Mesenchymal stem cell (in vitro differentiated cells and primary cell): ENCODE results near the gene HIPK2.

Source experiments
- DNase-seq: peaks from one replicate; pipeline ENCODE4 v3.0.0-alpha.2; 2013
- H2AFZ ChIP-seq: one replicate; pipeline ENCODE4 v1.6.1; 2013; ENCODE audit warnings: low read depth, mild to moderate bottlenecking, control low read depth, inconsistent platforms, low read length, moderate library complexity
- H2AK5ac ChIP-seq: 2 replicates; pipeline ENCODE4 v1.6.1; 2013; ENCODE audit warnings: low read length, moderate library complexity, mild to moderate bottlenecking, inconsistent platforms; ENCODE audit not compliant: severe bottlenecking
- H2BK120ac ChIP-seq: one replicate; pipeline ENCODE4 v1.6.1; 2013; ENCODE audit warnings: low read depth, mild to moderate bottlenecking, inconsistent platforms, low read length, moderate library complexity
- H2BK12ac ChIP-seq, 2 experiments: one replicate each; pipeline ENCODE4 v1.6.1; 2013; ENCODE audit warnings: inconsistent platforms in 2 of 2, low read length in 2 of 2, mild to moderate bottlenecking in 2 of 2, moderate library complexity in 2 of 2, control low read depth in 1 of 2
- H2BK15ac ChIP-seq: one replicate; pipeline ENCODE4 v1.6.1; 2013; ENCODE audit warnings: mild to moderate bottlenecking, low read depth, inconsistent platforms; ENCODE audit not compliant: poor library complexity, severe bottlenecking
- H2BK5ac ChIP-seq: 2 replicates; pipeline ENCODE4 v1.6.1; 2013; ENCODE audit warnings: low read depth, mild to moderate bottlenecking, low read length, control low read depth, inconsistent platforms; ENCODE audit not compliant: poor library complexity, severe bottlenecking
- H3K14ac ChIP-seq, 2 experiments: one replicate each; pipeline ENCODE4 v1.6.1; 2013; ENCODE audit warnings: inconsistent platforms in 2 of 2, low read length in 2 of 2, control low read depth in 1 of 2, mild to moderate bottlenecking in 1 of 2, moderate library complexity in 1 of 2
- H3K18ac ChIP-seq, 2 experiments: one replicate each; pipeline ENCODE4 v1.6.1; 2013; ENCODE audit warnings: inconsistent platforms in 2 of 2, low read length in 2 of 2, control low read depth in 1 of 2, low read depth in 1 of 2, mild to moderate bottlenecking in 1 of 2
- H3K23ac ChIP-seq, 2 experiments: one replicate each; pipeline ENCODE4 v1.6.1; 2013; ENCODE audit warnings: inconsistent platforms in 2 of 2, low read length in 2 of 2, mild to moderate bottlenecking in 2 of 2, moderate library complexity in 2 of 2, control low read depth in 1 of 2
- H3K27ac ChIP-seq: 2 replicates; pipeline ENCODE4 v1.5.1; 2013; ENCODE audit warnings: mild to moderate bottlenecking, moderate library complexity, low read length, control low read depth, inconsistent platforms; ENCODE audit not compliant: poor library complexity, severe bottlenecking
- H3K27me3 ChIP-seq, 2 experiments: 2 replicates each; pipeline versions ENCODE4 v1.6.1 to v1.7.0; 2013; ENCODE audit warnings: low read length in 2 of 2, mild to moderate bottlenecking in 2 of 2, moderate library complexity in 2 of 2, control low read depth in 1 of 2, inconsistent platforms in 1 of 2; ENCODE audit not compliant: control insufficient read depth in 1 of 2, insufficient read depth in 1 of 2
- H3K36me3 ChIP-seq, 2 experiments: 2 replicates each; pipeline versions ENCODE4 v1.6.1 to v1.7.0; 2013; ENCODE audit warnings: low read length in 2 of 2, control low read depth in 1 of 2, inconsistent platforms in 1 of 2, low read depth in 1 of 2, mild to moderate bottlenecking in 1 of 2; ENCODE audit not compliant: insufficient read depth in 2 of 2, control insufficient read depth in 1 of 2
- H3K4ac ChIP-seq, 2 experiments: one replicate each; pipeline ENCODE4 v1.6.1; 2013; ENCODE audit warnings: inconsistent platforms in 2 of 2, low read length in 2 of 2, mild to moderate bottlenecking in 2 of 2, moderate library complexity in 2 of 2, control low read depth in 1 of 2, low read depth in 1 of 2
- H3K4me1 ChIP-seq: 2 replicates; pipeline ENCODE4 v1.6.1; 2013; ENCODE audit warnings: low read depth, low read length, control low read depth; ENCODE audit not compliant: control insufficient read depth, insufficient read depth
- H3K4me2 ChIP-seq: 2 replicates; pipeline ENCODE4 v1.6.1; 2013; ENCODE audit warnings: low read length, mild to moderate bottlenecking, inconsistent platforms; ENCODE audit not compliant: poor library complexity, severe bottlenecking
- H3K4me3 ChIP-seq, 2 experiments: 2 replicates each; pipeline versions ENCODE4 v1.5.1 to v1.7.0; 2013; ENCODE audit warnings: low read length in 2 of 2, mild to moderate bottlenecking in 2 of 2, control low read depth in 1 of 2, low read depth in 1 of 2; ENCODE audit not compliant: insufficient read depth in 1 of 2
- H3K79me1 ChIP-seq: replicated peaks from 2 replicates; pipeline ENCODE4 v1.6.1; 2013; ENCODE audit warnings: mild to moderate bottlenecking, control low read depth, low read length, inconsistent platforms; ENCODE audit not compliant: poor library complexity, severe bottlenecking
- H3K9ac ChIP-seq: 2 replicates; pipeline ENCODE4 v1.7.0; 2013; ENCODE audit warnings: mild to moderate bottlenecking, low read length, moderate library complexity
- H3K9me3 ChIP-seq: 2 replicates; pipeline ENCODE4 v1.7.0; 2013; ENCODE audit warnings: mild to moderate bottlenecking, low read length; ENCODE audit not compliant: control insufficient read depth
- H4K8ac ChIP-seq: one replicate; pipeline ENCODE4 v1.6.1; 2013; ENCODE audit warnings: inconsistent platforms, mild to moderate bottlenecking, low read length, moderate library complexity
- H4K91ac ChIP-seq: one replicate; pipeline ENCODE4 v1.6.1; 2013; ENCODE audit warnings: mild to moderate bottlenecking, low read length, inconsistent platforms
- WGBS: methylation state at CpG from one replicate; pipeline ENCODE4 v1.1.7; 2013; ENCODE audit warnings: mixed read lengths; 5-methylcytosine and 5-hydroxymethylcytosine counted together

Gene HIPK2

DNA sequence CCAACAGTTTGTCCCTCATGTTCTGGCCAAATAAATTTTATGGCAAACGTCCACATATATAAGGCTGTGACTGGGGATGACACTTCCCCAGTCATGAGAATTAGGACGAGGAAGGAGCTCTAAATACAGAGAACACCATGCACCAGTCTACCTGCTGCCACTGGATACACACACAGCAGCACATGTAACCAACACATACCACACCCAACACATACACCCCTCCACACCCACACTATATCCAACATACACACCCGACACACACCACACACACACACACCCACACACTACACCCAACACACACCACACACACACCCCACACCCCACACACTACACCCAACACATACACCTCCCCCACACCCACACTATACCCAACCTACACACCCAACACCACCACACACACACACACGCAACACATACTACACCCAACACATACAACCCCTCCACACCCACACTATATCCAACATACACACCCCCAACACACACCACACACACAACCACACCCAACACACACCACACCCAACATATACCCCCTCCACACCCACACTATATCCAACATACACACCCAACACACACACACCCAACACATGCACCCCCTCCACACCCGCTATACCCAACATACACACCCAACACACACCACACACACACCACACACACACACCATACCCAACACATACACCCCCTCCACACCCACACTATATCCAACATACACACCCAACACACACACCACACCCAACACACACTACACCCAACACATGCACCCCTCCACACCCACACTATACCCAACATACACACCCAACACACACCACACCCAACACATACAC lies 74.1 kb downstream of the HIPK2 start:
- no peak for DNase-seq
- peak overlapping the region in 1 of 2 experiments; percentile 66 for H3K14ac ChIP-seq
- H3K4ac ChIP-seq, result no peak overlapping the region
- H4K91ac ChIP-seq, result peak overlapping the region; percentile 72
- peaks cover 39% of the 10 kb centered on the region for H3K4me1 ChIP-seq
- WGBS, result 88% methylated on average over 5 of the region's 5 CpGs
- no peak overlapping the region for H3K27ac ChIP-seq
- H2AFZ ChIP-seq, result no peak overlapping the region
- H3K18ac ChIP-seq, result peak overlapping the region in 1 of 2 experiments; percentile 69
- no peak overlapping the region for H2BK12ac ChIP-seq
- no peak overlapping the region for H2BK15ac ChIP-seq
- H2AK5ac ChIP-seq, result no peak overlapping the region
- H3K4me2 ChIP-seq, result no peak overlapping the region
- no peak overlapping the region for H3K23ac ChIP-seq
- H3K9ac ChIP-seq, result no peak overlapping the region
- H2BK5ac ChIP-seq, result no peak overlapping the region
- peaks cover 53 to 71% of the 10 kb centered on the region in 2 experiments for H3K36me3 ChIP-seq
- peak overlapping the region; percentile 78 for H4K8ac ChIP-seq
- no peak overlapping the region for H2BK120ac ChIP-seq
- H3K79me1 ChIP-seq, result peaks cover 32% of the 10 kb centered on the region
- H3K9me3 ChIP-seq, result no peaks in the 10 kb centered on the region
- no peaks in the 10 kb centered on the region for H3K27me3 ChIP-seq
- H3K4me3 ChIP-seq, result no peak overlapping the region

GRCh38 chr7:139702811-139703486 lies 74.8 kb downstream of the HIPK2 start:
- Histone ChIP-seq H3K4me1 (peaks cover 36% of the 10 kb centered on the region), H3K27me3 (no peaks in the 10 kb centered on the region), H3K27ac (no peak overlapping the region), H3K4me3 (no peak overlapping the region), H3K9ac (no peak overlapping the region), H3K9me3 (no peaks in the 10 kb centered on the region), H3K4me2 (no peak overlapping the region), H2BK5ac (no peak overlapping the region), H3K18ac (no peak overlapping the region), H2AK5ac (no peak overlapping the region), H3K79me1 (peaks cover 31% of the 10 kb centered on the region), H3K4ac (no peak overlapping the region), H3K23ac (no peak overlapping the region), H4K8ac (no peak overlapping the region), H2AFZ (no peak overlapping the region), H2BK12ac (no peak overlapping the region), H3K14ac (no peak overlapping the region), H4K91ac (no peak overlapping the region), H3K36me3 (peaks cover 55 to 66% of the 10 kb centered on the region in 2 experiments), H2BK15ac (no peak overlapping the region), H2BK120ac (no peak overlapping the region)
- WGBS, result 83% methylated on average over 9 of the region's 10 CpGs
- no peak for DNase-seq

DNA sequence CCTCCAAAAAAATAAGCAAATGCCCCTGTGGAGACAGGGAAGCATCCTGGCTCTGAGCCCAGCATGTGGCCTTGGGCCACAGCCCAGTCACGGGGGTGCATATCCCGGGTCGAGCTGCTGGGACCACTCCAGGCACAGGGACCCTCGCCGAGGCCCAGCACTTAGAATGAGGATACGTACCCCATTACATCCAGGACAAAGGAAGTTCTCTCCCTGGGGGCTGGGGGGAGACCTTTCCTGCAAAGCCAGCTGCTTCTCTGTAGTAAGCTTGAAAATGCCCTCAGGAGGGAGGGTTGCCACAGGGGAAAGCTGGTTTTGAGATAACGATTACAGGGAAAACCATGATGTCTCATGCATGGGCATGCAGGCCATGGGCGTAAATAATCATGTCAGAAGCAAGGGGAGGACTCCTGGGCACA lies 75.5 kb downstream of the HIPK2 start:
- Histone ChIP-seq H2AFZ (no peak overlapping the region), H3K27ac (no peak overlapping the region), H2BK5ac (no peak overlapping the region), H3K23ac (no peak overlapping the region), H3K14ac (no peak overlapping the region), H4K8ac (peak overlapping the region; percentile 31), H3K9ac (no peak overlapping the region), H4K91ac (no peak overlapping the region), H3K4me2 (no peak overlapping the region), H3K4ac (no peak overlapping the region), H2BK12ac (peak overlapping the region in 1 of 2 experiments; percentile 25), H2BK15ac (no peak overlapping the region), H3K79me1 (peaks cover 24% of the 10 kb centered on the region), H3K18ac (peak overlapping the region in 1 of 2 experiments; percentile 58), H2AK5ac (no peak overlapping the region), H3K36me3 (peaks cover 50 to 60% of the 10 kb centered on the region in 2 experiments), H3K4me1 (peaks cover 36% of the 10 kb centered on the region), H3K27me3 (no peaks in the 10 kb centered on the region), H3K4me3 (no peak overlapping the region), H2BK120ac (no peak overlapping the region), H3K9me3 (no peaks in the 10 kb centered on the region)
- no peak for DNase-seq
- 71% methylated on average over 8 of the region's 8 CpGs for WGBS

- H2BK12ac ChIP-seq, result no peak overlapping the region
- H3K18ac ChIP-seq, result no peak overlapping the region
- H2BK120ac ChIP-seq, result no peak overlapping the region
- H3K9ac ChIP-seq, result no peak overlapping the region
- peaks cover 48 to 58% of the 10 kb centered on the region in 2 experiments for H3K36me3 ChIP-seq
- H2BK15ac ChIP-seq, result no peak overlapping the region
- H3K23ac ChIP-seq, result no peak overlapping the region
- no peak overlapping the region for H4K8ac ChIP-seq
- no peak overlapping the region for H3K4me3 ChIP-seq
- no peak overlapping the region for H3K4me2 ChIP-seq
- no peak overlapping the region for H2BK5ac ChIP-seq
- H3K4ac ChIP-seq, result no peak overlapping the region
- peak overlapping the region in 1 of 2 experiments; percentile 5 for H3K14ac ChIP-seq
- no peaks in the 10 kb centered on the region for H3K27me3 ChIP-seq
- WGBS, result 92% methylated on average over 12 of the region's 12 CpGs
- H3K9me3 ChIP-seq, result no peaks in the 10 kb centered on the region
- no peak overlapping the region for H3K27ac ChIP-seq
- H2AK5ac ChIP-seq, result no peak overlapping the region
- no peak for DNase-seq
- no peak overlapping the region for H2AFZ ChIP-seq
- peaks cover 36% of the 10 kb centered on the region for H3K4me1 ChIP-seq
- peaks cover 23% of the 10 kb centered on the region for H3K79me1 ChIP-seq
- H4K91ac ChIP-seq, result no peak overlapping the region
These were observed 75.9 kb downstream of the HIPK2 start for GRCh38 chr7:139701908-139702307.
